ENCODE results near the gene NLRP6.
"Not testable (repeated sequence)": the region's sequence is repeated elsewhere in the genome, so short reads cannot be mapped to it uniquely, and the experiment has no call there.

NLRP6 gene

DNA sequence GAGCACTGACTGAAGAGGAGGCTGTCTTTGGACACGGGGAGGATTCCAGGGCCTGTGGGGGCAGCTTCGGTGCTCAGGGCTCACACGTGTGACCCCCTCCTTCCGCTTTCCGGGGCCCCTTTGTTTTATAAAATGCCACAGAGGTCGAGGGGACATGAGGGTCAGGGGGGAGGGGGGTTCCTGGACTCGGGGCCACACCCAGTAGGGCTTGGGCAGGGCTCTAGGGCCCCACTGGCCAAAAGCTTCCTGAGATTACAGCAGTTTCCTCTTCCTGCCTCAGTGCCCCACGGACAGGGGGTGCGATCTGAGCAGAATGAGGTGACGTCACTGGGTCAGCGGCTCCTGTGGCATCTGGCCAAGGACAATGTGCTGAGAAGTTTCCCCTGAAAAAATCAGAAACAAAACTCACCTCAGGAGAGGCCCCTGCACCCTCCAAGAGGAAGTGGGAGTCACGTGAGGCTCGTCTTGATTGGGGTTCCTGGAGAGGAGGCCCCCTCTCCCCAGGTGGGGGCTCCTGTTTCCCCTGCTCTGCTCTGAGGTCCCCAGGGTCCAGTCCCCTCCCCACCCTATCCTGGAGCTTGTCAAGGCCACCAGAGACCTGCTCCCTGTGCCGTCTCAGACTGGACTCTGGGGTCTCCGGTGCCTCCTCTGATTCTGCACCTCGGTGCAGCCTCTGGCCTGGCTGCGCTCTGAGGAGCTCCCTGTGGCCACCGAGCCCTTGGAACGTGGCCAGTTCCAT, 48.8 kb downstream of the NLRP6 start:
- DNase-seq: peak; percentile 84

DNA sequence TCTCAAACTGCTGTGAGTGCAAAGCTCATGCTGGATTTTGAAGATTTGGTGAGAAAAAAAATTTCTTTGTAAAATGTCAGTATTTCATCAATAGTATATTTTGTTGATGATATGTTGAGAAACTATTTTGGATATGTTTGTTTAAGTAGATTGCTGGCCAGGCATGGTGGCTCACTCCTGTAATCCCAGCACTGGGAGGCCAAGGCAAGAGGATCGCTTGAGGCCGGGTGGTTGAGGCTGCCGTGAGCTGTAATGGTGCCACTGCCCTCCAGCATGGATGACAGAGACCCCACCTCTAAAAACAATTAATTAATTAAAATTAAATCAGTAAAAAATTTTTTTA, 49.3 kb downstream of the NLRP6 start:
- no peak for DNase-seq

- no peak for DNase-seq
These were observed 49.8 kb downstream of the NLRP6 start for GRCh38 chr11:328012-328411.

GRCh38 chr11:328516-329100, 50.4 kb downstream of the NLRP6 start:
- not testable (repeated sequence) for DNase-seq

DNA sequence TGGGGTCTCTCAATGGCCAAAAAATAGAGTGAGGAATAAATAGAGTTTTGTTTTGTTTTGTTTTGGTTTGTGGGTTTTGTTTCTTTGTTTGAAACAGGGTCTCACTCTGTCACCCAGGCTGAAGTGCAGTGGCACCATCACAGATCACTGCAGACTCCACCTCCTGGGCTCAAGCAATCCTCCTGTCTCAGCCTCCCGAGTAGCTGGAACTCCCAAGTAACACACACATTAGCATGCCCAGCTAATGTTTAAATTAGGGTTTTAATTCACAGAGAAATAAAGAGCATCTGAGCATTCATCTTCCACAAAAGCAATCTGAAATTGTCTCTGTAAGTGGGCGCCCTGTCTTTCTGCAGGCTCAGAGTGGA, 51.7 kb downstream of the NLRP6 start:
- no peak for DNase-seq

DNA sequence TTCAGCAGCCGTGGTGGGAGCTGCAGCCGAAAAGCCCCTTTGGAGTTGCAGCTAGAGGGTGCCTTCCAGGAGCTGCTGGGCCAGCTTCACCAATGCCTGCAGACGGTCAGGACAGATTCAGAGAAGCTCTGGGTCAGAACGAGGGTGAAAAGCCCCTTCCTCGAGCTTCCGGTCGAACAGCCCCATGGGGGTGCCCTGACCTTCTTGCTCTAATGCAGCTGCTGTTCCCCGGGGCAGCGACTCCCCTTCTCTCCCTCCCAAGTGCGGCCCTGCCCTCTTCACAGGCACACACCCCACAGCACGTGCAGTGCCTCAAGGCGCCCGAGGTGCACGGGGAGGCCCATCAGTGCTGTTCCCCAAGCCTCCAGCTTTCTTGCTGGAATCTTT, 52.1 kb downstream of the NLRP6 start:
- no peak for DNase-seq

- peak; percentile 30 for DNase-seq
These were observed 52.6 kb downstream of the NLRP6 start for GRCh38 chr11:330694-331357.

DNA sequence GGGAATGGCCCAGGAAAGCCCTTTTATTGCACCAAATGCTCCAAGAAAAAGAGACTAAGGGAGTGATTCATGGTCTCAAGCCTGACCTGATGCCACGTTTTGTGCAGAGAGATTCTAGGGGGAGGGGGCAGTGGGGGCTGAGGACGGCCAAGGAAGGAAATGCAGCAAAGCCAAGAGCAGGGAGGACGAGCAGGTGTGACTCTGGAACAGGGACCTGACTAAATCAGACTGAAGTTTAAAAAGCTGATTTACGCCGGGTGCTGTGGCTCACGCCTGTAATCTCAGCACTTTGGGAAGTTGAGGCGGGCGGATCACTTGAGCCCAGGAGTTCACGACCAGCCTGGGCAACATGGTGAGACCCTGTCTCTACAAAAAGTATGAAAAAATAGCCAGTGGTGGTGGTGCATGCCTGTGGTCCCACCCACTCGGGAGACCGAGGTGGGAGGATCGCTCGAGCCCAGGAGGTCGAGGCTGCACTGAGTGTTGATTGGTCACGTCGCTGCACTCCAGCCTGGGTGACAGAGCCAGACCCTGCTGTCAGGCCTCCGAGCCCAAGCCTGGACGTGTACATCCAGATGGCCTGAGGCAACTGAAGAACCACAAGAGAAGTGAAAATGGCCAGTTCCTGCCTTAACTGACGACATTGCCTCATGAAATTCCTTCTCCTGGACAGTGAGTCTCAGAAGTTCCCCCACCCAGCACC, 53.3 kb downstream of the NLRP6 start:
- DNase-seq: no peak

DNA sequence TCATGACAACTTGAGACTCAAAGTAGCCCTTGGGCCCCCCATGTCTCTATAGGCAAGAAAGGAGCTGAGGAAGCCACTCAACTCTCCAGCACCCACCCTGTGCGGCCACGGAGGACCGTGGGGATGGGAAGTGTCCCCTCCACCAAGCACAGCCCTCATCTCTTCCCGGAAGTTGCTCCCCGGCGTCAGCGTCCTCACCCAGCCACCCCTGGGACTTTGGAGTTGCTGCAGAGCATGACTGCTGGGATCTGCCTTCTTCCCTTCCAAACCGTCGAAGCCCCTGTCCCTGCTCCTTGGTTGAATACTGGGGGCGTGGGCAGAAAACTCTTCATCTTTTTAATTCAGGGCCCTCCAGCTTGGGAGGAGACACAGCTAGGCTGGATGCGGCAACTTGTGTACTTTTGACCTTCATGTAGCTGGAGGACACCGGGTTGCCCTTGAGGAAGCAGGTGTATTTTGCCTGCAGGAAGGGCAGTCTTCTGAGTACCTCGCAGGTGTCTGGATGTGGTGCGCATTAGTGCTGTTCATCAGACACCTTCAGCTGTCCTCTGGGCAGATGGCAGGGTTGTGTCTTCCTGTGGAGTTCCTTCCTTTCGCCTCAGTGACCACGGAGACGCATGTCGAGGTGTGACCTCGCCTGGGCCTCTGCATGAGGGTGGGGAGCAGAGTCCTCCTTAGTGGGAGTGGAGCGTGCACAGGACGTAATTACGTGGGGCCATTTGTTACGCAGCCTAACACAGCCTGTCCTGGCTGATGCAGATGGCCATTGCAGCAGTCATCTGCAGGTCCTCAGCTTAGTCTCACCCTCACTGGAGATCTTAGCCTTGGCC, 54.7 kb downstream of the NLRP6 start:
- no peak for DNase-seq

GRCh38 chr11:333616-334263, 55.5 kb downstream of the NLRP6 start:
- DNase-seq: not testable (repeated sequence)

- DNase-seq: no peak
These were observed 56.2 kb downstream of the NLRP6 start for GRCh38 chr11:334264-334994.
